Ishikawa (cell line): ENCODE results near the gene SLC30A9.

ENCODE experiments used
- CEBPB ChIP-seq: IDR thresholded peaks from 2 replicates; pipeline ENCODE4 v1.6.1; 2012
- CREB1 ChIP-seq: IDR thresholded peaks from 2 replicates; pipeline ENCODE4 v1.6.1; 2012; ENCODE audit warnings: low read depth
- EGR1 ChIP-seq: IDR thresholded peaks from 2 replicates; pipeline ENCODE4 v1.6.1; 2012
- EP300 ChIP-seq: IDR thresholded peaks from 2 replicates; pipeline ENCODE4 v1.6.1; 2012; ENCODE audit warnings: borderline replicate concordance
- FOXM1 ChIP-seq: IDR thresholded peaks from 2 replicates; pipeline ENCODE4 v1.6.1; 2012; ENCODE audit warnings: low read depth, borderline replicate concordance
- MAX ChIP-seq: IDR thresholded peaks from 2 replicates; pipeline ENCODE4 v1.6.1; 2012
- NFIC ChIP-seq: IDR thresholded peaks from 2 replicates; pipeline ENCODE4 v1.6.1; 2012
- RAD21 ChIP-seq: IDR thresholded peaks from 2 replicates; pipeline ENCODE4 v1.6.1; 2012; ENCODE audit warnings: low read depth
- REST ChIP-seq: IDR thresholded peaks from 2 replicates; pipeline ENCODE4 v1.6.1; 2012; ENCODE audit warnings: low read depth, mild to moderate bottlenecking
- TAF1 ChIP-seq: IDR thresholded peaks from 2 replicates; pipeline ENCODE4 v1.6.1; 2012; ENCODE audit warnings: low read depth, mild to moderate bottlenecking
- TCF12 ChIP-seq: IDR thresholded peaks from 2 replicates; pipeline ENCODE4 v1.6.1; 2012; ENCODE audit warnings: low read depth
- TEAD4 ChIP-seq: IDR thresholded peaks from 2 replicates; pipeline ENCODE4 v1.6.1; 2012
- USF1 ChIP-seq: IDR thresholded peaks from 2 replicates; pipeline ENCODE4 v1.6.1; 2012
- YY1 ChIP-seq: IDR thresholded peaks from 2 replicates; pipeline ENCODE4 v1.6.1; 2012; ENCODE audit warnings: low read depth
- ZBTB7A ChIP-seq: IDR thresholded peaks from 2 replicates; pipeline ENCODE4 v1.6.1; 2012; ENCODE audit warnings: low read depth

The SLC30A9 gene

GRCh38 chr4:41982716-41983115 is 7.6 kb upstream of the SLC30A9 start:
- TF ChIP-seq REST (no peak), TAF1 (no peak), FOXM1 (no peak), ZBTB7A (no peak), CREB1 (no peak), NFIC (no peak), CEBPB (no peak), RAD21 (no peak), USF1 (no peak), MAX (no peak), EGR1 (no peak), TCF12 (no peak), EP300 (no peak), YY1 (no peak), TEAD4 (no peak)

GRCh38 chr4:41985151-41985550 is 5.2 kb upstream of the SLC30A9 start:
- no peak for TF ChIP-seq NFIC
- TF ChIP-seq CEBPB, result no peak
- TF ChIP-seq USF1, result no peak

- TF ChIP-seq CREB1, result no peak
- no peak for TF ChIP-seq TCF12
Measured at GRCh38 chr4:41989994-41990364, 351 bp upstream of the SLC30A9 start.

GRCh38 chr4:41991916-41992767 is 1.8 kb downstream of the SLC30A9 start:
- TF ChIP-seq EGR1 (no peak), REST (no peak), TAF1 (no peak), EP300 (no peak), TEAD4 (no peak), MAX (no peak), FOXM1 (no peak), YY1 (no peak), CREB1 (no peak), USF1 (no peak), CEBPB (no peak), ZBTB7A (no peak), NFIC (no peak), TCF12 (no peak), RAD21 (no peak)

- TF ChIP-seq MAX (no peak), ZBTB7A (no peak), NFIC (no peak), RAD21 (no peak), CEBPB (no peak), TCF12 (no peak), FOXM1 (no peak), YY1 (no peak), EP300 (no peak), TEAD4 (no peak), USF1 (no peak), EGR1 (no peak), TAF1 (no peak), REST (no peak), CREB1 (no peak)
Measured at GRCh38 chr4:41992967-41993857, 2.9 kb downstream of the SLC30A9 start.
